ENCODE data around the gene IDUA.

The IDUA gene

GRCh38 chr4:996030-996996, 9.5 kb downstream of the IDUA start:
- H4K20me1 ChIP-seq (ENCODE audit: low read depth, low read length) = no peaks in the 10 kb centered on the region
- no peaks in the 10 kb centered on the region for H3F3A ChIP-seq (ENCODE audit: insufficient read depth)
- no peak overlapping the region for H3K4me3 ChIP-seq (ENCODE audit: insufficient read depth, low read length, poor library complexity, severe bottlenecking)
- TF ChIP-seq EZH2phosphoT487 (conservative IDR thresholded peaks at IDR 0.05; ENCODE audit: low read length) (no peak), CTCF (IDR thresholded peaks at IDR 0.05; ENCODE audit: insufficient read depth, low read length, poor library complexity, severe bottlenecking) (no peak)
- H3K27ac ChIP-seq (ENCODE audit: low read depth, low read length) = no peak overlapping the region
- H3K79me2 ChIP-seq (ENCODE audit: insufficient read depth, low read length) = no peaks in the 10 kb centered on the region
- H2AFZ ChIP-seq (ENCODE audit: low read depth, low read length, severe bottlenecking) = no peak overlapping the region
- no peaks in the 10 kb centered on the region for H3K27me3 ChIP-seq (ENCODE audit: low read length)
- H3K9ac ChIP-seq (ENCODE audit: low read length) = no peak overlapping the region
- no peaks in the 10 kb centered on the region for H3K36me3 ChIP-seq (ENCODE audit: low read length)
- H3K9me2 ChIP-seq (replicated peaks; ENCODE audit: insufficient read depth, low read length) = no peaks in the 10 kb centered on the region
- H3K9me3 ChIP-seq (ENCODE audit: insufficient read depth, low read length) = no peaks in the 10 kb centered on the region
- H3K4me2 ChIP-seq (ENCODE audit: low read depth, low read length, poor library complexity, severe bottlenecking) = no peak overlapping the region

GRCh38 chr4:996997-997374, 10.1 kb downstream of the IDUA start:
- H3K9me3 ChIP-seq (ENCODE audit: insufficient read depth, low read length) = no peaks in the 10 kb centered on the region
- H3K9me2 ChIP-seq (replicated peaks; ENCODE audit: insufficient read depth, low read length) = no peaks in the 10 kb centered on the region
- no peaks in the 10 kb centered on the region for H3K36me3 ChIP-seq (ENCODE audit: low read length)
- no peak overlapping the region for H3K9ac ChIP-seq (ENCODE audit: low read length)
- no peaks in the 10 kb centered on the region for H3F3A ChIP-seq (ENCODE audit: insufficient read depth)
- H4K20me1 ChIP-seq (ENCODE audit: low read depth, low read length) = no peaks in the 10 kb centered on the region
- no peaks in the 10 kb centered on the region for H3K27me3 ChIP-seq (ENCODE audit: low read length)
- H3K4me2 ChIP-seq (ENCODE audit: low read depth, low read length, poor library complexity, severe bottlenecking) = no peak overlapping the region
- H2AFZ ChIP-seq (ENCODE audit: low read depth, low read length, severe bottlenecking) = no peak overlapping the region
- no peak overlapping the region for H3K27ac ChIP-seq (ENCODE audit: low read depth, low read length)
- no peak overlapping the region for H3K4me3 ChIP-seq (ENCODE audit: insufficient read depth, low read length, poor library complexity, severe bottlenecking)
- no peak for TF ChIP-seq EZH2phosphoT487 (conservative IDR thresholded peaks at IDR 0.05; ENCODE audit: low read length)
- no peak for TF ChIP-seq CTCF (IDR thresholded peaks at IDR 0.05; ENCODE audit: insufficient read depth, low read length, poor library complexity, severe bottlenecking)
- H3K79me2 ChIP-seq (ENCODE audit: insufficient read depth, low read length) = no peaks in the 10 kb centered on the region

- Histone ChIP-seq H2AFZ (ENCODE audit: low read depth, low read length, severe bottlenecking) (no peak overlapping the region), H3K9me2 (replicated peaks; ENCODE audit: insufficient read depth, low read length) (no peaks in the 10 kb centered on the region), H3F3A (ENCODE audit: insufficient read depth) (no peaks in the 10 kb centered on the region), H3K79me2 (ENCODE audit: insufficient read depth, low read length) (no peaks in the 10 kb centered on the region), H4K20me1 (ENCODE audit: low read depth, low read length) (no peaks in the 10 kb centered on the region), H3K27me3 (ENCODE audit: low read length) (no peaks in the 10 kb centered on the region), H3K27ac (ENCODE audit: low read depth, low read length) (no peak overlapping the region), H3K4me2 (ENCODE audit: low read depth, low read length, poor library complexity, severe bottlenecking) (no peak overlapping the region), H3K9me3 (ENCODE audit: insufficient read depth, low read length) (no peaks in the 10 kb centered on the region), H3K36me3 (ENCODE audit: low read length) (no peaks in the 10 kb centered on the region), H3K9ac (ENCODE audit: low read length) (no peak overlapping the region), H3K4me3 (ENCODE audit: insufficient read depth, low read length, poor library complexity, severe bottlenecking) (no peak overlapping the region)
- TF ChIP-seq CTCF (IDR thresholded peaks at IDR 0.05; ENCODE audit: insufficient read depth, low read length, poor library complexity, severe bottlenecking) (no peak), EZH2phosphoT487 (conservative IDR thresholded peaks at IDR 0.05; ENCODE audit: low read length) (no peak)
These were observed 10.7 kb downstream of the IDUA start for GRCh38 chr4:997375-998071.

All from SU-DHL-6 (cell line).